H1 (cell line): ENCODE data around the gene ZNF423. TPM values are rescaled to one million over a fixed set of nuclear protein-coding genes. Genes with fewer than 3 reads are reported as not detected.

ENCODE experiments used
- CTCF ChIA-PET: fragments of 300-600 bp; sonication (Branson Sonifier 250); formaldehyde crosslinking; loops from one replicate; lab custom pipeline; 2021; ENCODE audit not compliant: partially characterized antibody; lab: Charles Lee
- POLR2A ChIA-PET: fragments of 300-600 bp; sonication (Branson Sonifier 250); formaldehyde crosslinking; loops from one replicate; lab custom pipeline; 2021; ENCODE audit warnings: inconsistent platforms; ENCODE audit not compliant: partially characterized antibody; lab: Charles Lee
- DNase-seq, 2 experiments: peaks; one replicate each; pipeline versions ENCODE4 v3.0.0 to v3.0.0-alpha.2; 2010 to 2022; ENCODE audit warnings: low spot score in 2 of 2, low read depth in 1 of 2, mixed read lengths in 1 of 2
- FAIRE-seq: peaks from 2 replicates; lab custom pipeline; 2011; peaks lifted over from hg19 to GRCh38; lab: Jason Lieb, UNC
- H2AFZ ChIP-seq: 2 replicates; pipeline ENCODE4 v1.8.1; 2012; ENCODE audit warnings: low read length, inconsistent platforms
- H2AK5ac ChIP-seq: 2 replicates; pipeline ENCODE4 v1.6.1; 2013; ENCODE audit warnings: low read depth, low read length
- H2BK120ac ChIP-seq: replicated peaks from 2 replicates; pipeline ENCODE3; 2013; ENCODE audit warnings: low read depth, low read length, inconsistent platforms
- H2BK12ac ChIP-seq: 2 replicates; pipeline ENCODE4 v1.6.1; 2013; ENCODE audit warnings: low read depth, low read length
- H2BK15ac ChIP-seq: 2 replicates; pipeline ENCODE4 v1.6.1; 2013; ENCODE audit warnings: low read length
- H2BK20ac ChIP-seq: 2 replicates; pipeline ENCODE4 v1.6.1; 2013; ENCODE audit warnings: low read length
- H2BK5ac ChIP-seq: 2 replicates; pipeline ENCODE4 v1.6.1; 2013; ENCODE audit warnings: low read depth, low read length
- H3K14ac ChIP-seq: 2 replicates; pipeline ENCODE4 v1.6.1; 2013; ENCODE audit warnings: inconsistent platforms; ENCODE audit not compliant: insufficient read length
- H3K18ac ChIP-seq: 2 replicates; pipeline ENCODE4 v1.6.1; 2013; ENCODE audit warnings: low read length; ENCODE audit errors: extremely low read depth
- H3K23ac ChIP-seq: 2 replicates; pipeline ENCODE4 v1.6.1; 2013; ENCODE audit warnings: inconsistent platforms; ENCODE audit not compliant: insufficient read length
- H3K23me2 ChIP-seq: 2 replicates; pipeline ENCODE4 v1.6.1; 2013; ENCODE audit warnings: low read depth, low read length
- H3K27ac ChIP-seq: 2 replicates; pipeline ENCODE4 v1.6.1; 2011; ENCODE audit warnings: low read depth, low read length, inconsistent platforms
- H3K27me3 ChIP-seq, 4 experiments: replicated peaks in 1 of 4; 1 replicate in 1 of 4; 2 replicates in 3 of 4; pipeline versions ENCODE4 v1.6.1 to v1.8.1; 2011 to 2013; ENCODE audit warnings: low read length in 3 of 4, mild to moderate bottlenecking in 3 of 4, inconsistent platforms in 2 of 4, mixed read lengths in 2 of 4, moderate library complexity in 1 of 4; ENCODE audit not compliant: control insufficient read depth in 3 of 4, insufficient read depth in 3 of 4; ENCODE audit errors: extremely low read depth in 1 of 4
- H3K36me3 ChIP-seq, 4 experiments: 2 replicates each; pipeline versions ENCODE4 v1.6.1 to v1.8.1; 2011 to 2013; ENCODE audit warnings: mild to moderate bottlenecking in 4 of 4, low read length in 3 of 4, moderate library complexity in 2 of 4, control low read depth in 1 of 4, inconsistent platforms in 1 of 4; ENCODE audit not compliant: insufficient read depth in 4 of 4, control insufficient read depth in 2 of 4
- H3K4ac ChIP-seq: replicated peaks from 2 replicates; pipeline ENCODE3; 2013; ENCODE audit warnings: low read length, low read depth, mixed read lengths, inconsistent platforms; ENCODE audit not compliant: insufficient read length
- H3K4me1 ChIP-seq, 4 experiments: replicated peaks in 1 of 4; 1 replicate in 1 of 4; 2 replicates in 3 of 4; pipeline versions ENCODE4 v1.6.1 to v1.8.1; 2011 to 2013; ENCODE audit warnings: low read length in 3 of 4, inconsistent platforms in 2 of 4, mixed read lengths in 1 of 4; ENCODE audit not compliant: insufficient read depth in 4 of 4, control insufficient read depth in 3 of 4
- H3K4me2 ChIP-seq, 2 experiments: 2 replicates each; pipeline versions ENCODE4 v1.6.1 to v1.8.1; 2011 to 2013; ENCODE audit warnings: low read depth in 2 of 2, low read length in 2 of 2, control low read depth in 1 of 2, inconsistent platforms in 1 of 2, mild to moderate bottlenecking in 1 of 2; ENCODE audit not compliant: insufficient read depth in 1 of 2
- H3K4me3 ChIP-seq, 4 experiments: fragments of 200-600, 300-600 bp in 1 of 4; sonication (generic), shearing (Covaris generic), sonication (Bioruptor Twin) in 1 of 4; 2 replicates each; pipeline versions ENCODE4 v1.5.1 to v1.8.1; 2011 to 2016; ENCODE audit warnings: low read length in 4 of 4, low read depth in 3 of 4, control low read depth in 2 of 4, inconsistent platforms in 2 of 4, mild to moderate bottlenecking in 2 of 4, mixed read lengths in 1 of 4, moderate library complexity in 1 of 4; ENCODE audit not compliant: insufficient read depth in 2 of 4; ENCODE audit errors: extremely low read depth in 1 of 4
- H3K56ac ChIP-seq: replicated peaks from 2 replicates; pipeline ENCODE3; 2013; ENCODE audit warnings: low read depth, mild to moderate bottlenecking, mixed read lengths, low read length, inconsistent platforms; ENCODE audit not compliant: insufficient read length
- H3K79me1 ChIP-seq: 2 replicates; pipeline ENCODE4 v1.6.1; 2013; ENCODE audit warnings: low read depth, low read length, control low read depth
- H3K79me2 ChIP-seq, 2 experiments: 2 replicates each; pipeline versions ENCODE4 v1.6.1 to v1.8.1; 2012 to 2013; ENCODE audit warnings: low read length in 2 of 2, mild to moderate bottlenecking in 2 of 2, inconsistent platforms in 1 of 2; ENCODE audit not compliant: insufficient read depth in 2 of 2, control insufficient read depth in 1 of 2
- H3K9ac ChIP-seq, 4 experiments: replicated peaks in 1 of 4; 1 replicate in 1 of 4; 2 replicates in 3 of 4; pipeline versions ENCODE4 v1.6.1 to v1.8.1; 2011 to 2013; ENCODE audit warnings: low read depth in 3 of 4, low read length in 3 of 4, control low read depth in 2 of 4, mild to moderate bottlenecking in 2 of 4, moderate library complexity in 2 of 4, inconsistent platforms in 1 of 4; ENCODE audit errors: extremely low read depth in 1 of 4
- H3K9me3 ChIP-seq, 2 experiments: 2 replicates each; pipeline versions ENCODE4 v1.6.1 to v1.8.1; 2012 to 2013; ENCODE audit warnings: mild to moderate bottlenecking in 2 of 2, moderate library complexity in 2 of 2, control low read depth in 1 of 2, inconsistent platforms in 1 of 2, low read depth in 1 of 2, low read length in 1 of 2, mixed read lengths in 1 of 2; ENCODE audit not compliant: insufficient read depth in 2 of 2
- H4K20me1 ChIP-seq, 2 experiments: replicated peaks in 1 of 2; 2 replicates each; pipeline versions ENCODE3 to v1.8.1; 2011 to 2013; ENCODE audit warnings: inconsistent platforms in 2 of 2, low read length in 2 of 2, mild to moderate bottlenecking in 1 of 2; ENCODE audit not compliant: insufficient read depth in 2 of 2, control insufficient read depth in 1 of 2
- H4K5ac ChIP-seq: 2 replicates; pipeline ENCODE4 v1.6.1; 2013; ENCODE audit warnings: low read length, low read depth, mixed read lengths, inconsistent platforms; ENCODE audit not compliant: insufficient read length
- H4K8ac ChIP-seq: 2 replicates; pipeline ENCODE4 v1.8.0; 2013; ENCODE audit warnings: mild to moderate bottlenecking, moderate library complexity, low read length, inconsistent platforms; ENCODE audit not compliant: insufficient read depth; ENCODE audit errors: extremely low read depth
- H4K91ac ChIP-seq: replicated peaks from 2 replicates; pipeline ENCODE3; 2013; ENCODE audit warnings: low read length, mixed read lengths, inconsistent platforms; ENCODE audit not compliant: insufficient read length
- ASH2L ChIP-seq: fragments of 200-600, 300-600 bp; sonication (generic); IDR thresholded peaks from one replicate; pipeline ENCODE4 v1.7.1; 2017; ENCODE audit warnings: low read length
- WGBS, 2 experiments: shearing (Covaris generic) in 1 of 2; methylation state at CpG; one replicate each; pipeline versions ENCODE4 v1.1.6 to v1.1.7; 2013 to 2015; ENCODE audit warnings: low lambda C conversion rate in 2 of 2, mixed read lengths in 2 of 2, inconsistent platforms in 1 of 2, low coverage in 1 of 2, missing lambda C conversion rate in 1 of 2; ENCODE audit not compliant: insufficient replicate concordance in 2 of 2, insufficient coverage in 1 of 2, insufficient read length in 1 of 2; ENCODE audit errors: extremely low coverage in 1 of 2, missing lambda C conversion rate in 1 of 2; 5-methylcytosine and 5-hydroxymethylcytosine counted together
- polyA plus RNA-seq, 7 experiments: library from polyadenylated mRNA; depleted of rRNA in 3 of 7; stranded (reverse) in 5 of 7; unstranded in 2 of 7; fragments of >200 nt in 5 of 7; fragments of 200-250 nt in 2 of 7; gene quantifications; 1 replicate in 5 of 7; 2 replicates in 1 of 7; 4 replicates in 1 of 7; pipeline versions ENCODE4 v1.2.1 to v1.2.3, GENCODE V29; 2011 to 2013; ENCODE audit warnings: missing spikeins in 2 of 7, mixed read lengths in 2 of 7
- total RNA-seq: library from RNA; stranded (reverse); fragmentation: NEBNext Ultra II Directional; extraction: Animal tissue kit (Norgen Biotek cat#: 25700); gene quantifications from 2 replicates; pipeline ENCODE4 v1.2.1, GENCODE V29; 2021

The ZNF423 gene
- total and polyA plus RNA-seq, 2 of the 8 experiments (the other 6 are each of a cell fraction or from before 2014, with no cell fraction given), result 38.2 to 52.3 TPM

GRCh38 chr16:49697631-49698452 lies 158.1 kb downstream of the ZNF423 start:
- peak overlapping the region; percentile 95 for H2AK5ac ChIP-seq
- H4K91ac ChIP-seq, result peak overlapping the region; percentile 99
- H3K4me3 ChIP-seq, result no peak overlapping the region
- H2AFZ ChIP-seq, result no peak overlapping the region
- H3K18ac ChIP-seq, result peak overlapping the region; percentile 99
- WGBS, 2 experiments, result 81% methylated on average over 28 of the region's 28 CpGs; no CpG with 5 or more reads in 1 of the 2 experiments
- H4K8ac ChIP-seq, result peak overlapping the region; percentile 66
- DNase-seq (no peak), FAIRE-seq (no peak)
- no peaks in the 10 kb centered on the region for H3K9me3 ChIP-seq
- peak overlapping the region; percentile 42 for H3K27ac ChIP-seq
- no peaks in the 10 kb centered on the region for H3K79me2 ChIP-seq
- ChIA-PET CTCF (interaction anchor here (0.6 to 1.5 kb wide), 5 partner anchors 49 to 185 kb away, joined by 3 to 4 read pairs (median 3); no protein-coding TSS in a partner anchor), POLR2A (interaction anchor here (1.4 to 2.7 kb wide), 2 partner anchors 43 to 57 kb away, joined by 3 to 8 read pairs; no protein-coding TSS in a partner anchor)
- H3K23ac ChIP-seq, result no peak overlapping the region
- H4K5ac ChIP-seq, result peak overlapping the region; percentile 14
- H4K20me1 ChIP-seq, result no peaks in the 10 kb centered on the region
- no peak overlapping the region for H3K9ac ChIP-seq
- peak overlapping the region; percentile 99 for H2BK5ac ChIP-seq
- H2BK120ac ChIP-seq, result peak overlapping the region; percentile 77
- H3K56ac ChIP-seq, result peak overlapping the region; percentile 35
- no peaks in the 10 kb centered on the region for H3K27me3 ChIP-seq
- H3K4ac ChIP-seq, result peak overlapping the region; percentile 61
- no peaks in the 10 kb centered on the region for H3K79me1 ChIP-seq
- no peak overlapping the region for H3K14ac ChIP-seq
- peak overlapping the region; percentile 100 for H2BK20ac ChIP-seq
- H2BK15ac ChIP-seq, result peak overlapping the region; percentile 96
- H3K23me2 ChIP-seq, result 0 out of 2 replicates have a peak, but pooled peaks cover 4% of the 10 kb centered on the region
- H2BK12ac ChIP-seq, result peak overlapping the region; percentile 100
- peak overlapping the region in 1 of 2 experiments; percentile 90; a peak in 2 of 4 replicates for H3K4me2 ChIP-seq
- peaks cover 52 to 62% (median 57%) of the 10 kb centered on the region in 4 experiments for H3K4me1 ChIP-seq
- no peaks in the 10 kb centered on the region for H3K36me3 ChIP-seq
- no peak for TF ChIP-seq ASH2L
